ENCODE data around the gene CARD10.
A peak's percentile ranks its signal among the peaks of the same experiment; 100 is the strongest.

The CARD10 gene

DNA sequence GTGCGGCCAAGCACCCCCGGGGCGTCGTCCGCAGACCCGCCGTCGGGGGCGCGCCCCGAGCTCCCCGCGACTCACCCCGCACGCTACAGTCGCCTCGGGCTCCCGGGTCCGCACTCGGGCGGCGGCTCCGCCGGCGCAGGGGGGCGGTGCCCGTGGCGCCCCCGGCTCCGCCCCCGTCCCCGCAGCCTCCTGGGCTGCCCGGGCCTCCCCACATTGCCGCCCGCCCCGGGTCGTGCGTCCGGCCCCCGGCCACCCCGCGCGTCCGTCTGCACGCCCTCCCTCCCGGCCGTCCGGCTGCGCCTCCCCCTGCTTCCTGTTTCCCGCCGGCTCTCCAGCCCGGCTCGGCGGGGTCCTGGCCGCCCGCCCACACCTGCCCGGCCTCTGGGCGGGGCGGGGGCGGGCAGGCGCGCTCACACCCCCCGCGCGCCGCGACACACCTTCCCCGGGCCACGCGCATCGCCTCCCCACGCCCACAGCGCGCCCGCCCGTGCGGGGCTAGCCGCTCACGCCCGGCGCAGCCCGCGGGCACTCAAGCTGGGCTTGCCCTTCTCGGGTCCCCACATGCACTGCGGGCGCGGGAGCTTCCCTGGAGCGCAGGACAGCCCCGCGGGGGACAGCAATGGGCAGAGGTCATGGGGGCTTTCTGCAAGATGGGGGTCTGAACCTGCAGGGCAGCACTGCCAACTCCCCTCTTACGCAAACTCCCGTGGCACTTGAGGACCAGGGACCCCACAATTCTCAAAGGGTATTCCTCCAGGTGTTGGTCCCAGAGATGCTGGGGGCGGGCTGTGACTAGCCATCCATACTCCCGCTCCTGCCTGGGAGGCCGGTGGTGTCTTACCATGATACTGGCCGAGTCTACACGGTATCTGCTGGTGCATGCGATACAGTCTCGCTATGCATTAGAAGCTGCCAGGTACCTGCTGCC, at the start of gene CARD10:
CARD10 (minus strand) TSS at position 148 of the 928 bp plus-strand sequence. CDS start 215 bp downstream, outside the sequence.
- in situ Hi-C loops (cut with HindIII; ENCODE audit: low sequenced_read_pairs) = no loop called here
- DNase-seq (ENCODE audit: low read depth) = no peak
- no peak for TF ChIP-seq CTCF (IDR thresholded peaks at IDR 0.05; ENCODE audit: low read depth, low read length, missing control alignments)
- H3K4me3 ChIP-seq (ENCODE audit: low read depth, low read length) = peak within 1 kb of the TSS; percentile 66

DNA sequence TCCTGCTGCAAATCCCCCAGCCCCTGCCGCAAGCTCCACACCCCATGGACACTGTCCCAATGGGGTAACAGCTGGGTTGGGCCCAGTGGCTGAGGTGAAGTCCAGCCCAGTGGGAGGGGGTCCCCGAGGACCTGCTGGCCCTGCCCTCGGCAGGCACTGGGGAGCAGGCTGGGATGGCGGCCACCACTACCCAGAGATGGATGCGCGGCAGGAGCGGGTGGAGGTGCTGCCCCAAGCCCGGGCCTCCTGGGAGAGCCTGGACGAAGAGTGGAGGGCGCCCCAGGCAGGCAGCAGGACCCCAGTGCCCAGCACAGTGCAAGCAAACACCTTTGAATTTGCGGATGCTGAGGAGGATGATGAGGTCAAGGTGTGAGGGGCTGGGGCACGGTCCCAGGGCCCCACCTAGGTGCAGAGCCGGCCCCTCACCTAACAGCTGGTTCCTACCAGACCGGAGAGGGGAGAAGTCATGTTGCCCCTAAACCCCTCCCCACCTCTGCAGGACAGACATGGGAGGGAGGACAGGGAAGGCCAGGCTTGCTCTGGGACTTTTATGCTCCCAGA, 49.3 kb upstream of the CARD10 start:
- TF ChIP-seq CTCF (IDR thresholded peaks at IDR 0.05; ENCODE audit: low read depth, low read length, missing control alignments) = no peak
- in situ Hi-C loops (cut with HindIII; ENCODE audit: low sequenced_read_pairs) = loop anchor here (10.0 kb wide), 1 partner anchor 244 kb away; no protein-coding TSS in a partner anchor
- DNase-seq (ENCODE audit: low read depth) = no peak
- H3K4me3 ChIP-seq (ENCODE audit: low read depth, low read length) = no peak overlapping the region

GRCh38 chr22:37568012-37568411, 48.8 kb upstream of the CARD10 start:
- in situ Hi-C loops (cut with HindIII; ENCODE audit: low sequenced_read_pairs) = loop anchor here (10.0 kb wide), 1 partner anchor 243 kb away; no protein-coding TSS in a partner anchor
- H3K4me3 ChIP-seq (ENCODE audit: low read depth, low read length) = no peak overlapping the region
- TF ChIP-seq CTCF (IDR thresholded peaks at IDR 0.05; ENCODE audit: low read depth, low read length, missing control alignments) = no peak
- DNase-seq (ENCODE audit: low read depth) = no peak

DNA sequence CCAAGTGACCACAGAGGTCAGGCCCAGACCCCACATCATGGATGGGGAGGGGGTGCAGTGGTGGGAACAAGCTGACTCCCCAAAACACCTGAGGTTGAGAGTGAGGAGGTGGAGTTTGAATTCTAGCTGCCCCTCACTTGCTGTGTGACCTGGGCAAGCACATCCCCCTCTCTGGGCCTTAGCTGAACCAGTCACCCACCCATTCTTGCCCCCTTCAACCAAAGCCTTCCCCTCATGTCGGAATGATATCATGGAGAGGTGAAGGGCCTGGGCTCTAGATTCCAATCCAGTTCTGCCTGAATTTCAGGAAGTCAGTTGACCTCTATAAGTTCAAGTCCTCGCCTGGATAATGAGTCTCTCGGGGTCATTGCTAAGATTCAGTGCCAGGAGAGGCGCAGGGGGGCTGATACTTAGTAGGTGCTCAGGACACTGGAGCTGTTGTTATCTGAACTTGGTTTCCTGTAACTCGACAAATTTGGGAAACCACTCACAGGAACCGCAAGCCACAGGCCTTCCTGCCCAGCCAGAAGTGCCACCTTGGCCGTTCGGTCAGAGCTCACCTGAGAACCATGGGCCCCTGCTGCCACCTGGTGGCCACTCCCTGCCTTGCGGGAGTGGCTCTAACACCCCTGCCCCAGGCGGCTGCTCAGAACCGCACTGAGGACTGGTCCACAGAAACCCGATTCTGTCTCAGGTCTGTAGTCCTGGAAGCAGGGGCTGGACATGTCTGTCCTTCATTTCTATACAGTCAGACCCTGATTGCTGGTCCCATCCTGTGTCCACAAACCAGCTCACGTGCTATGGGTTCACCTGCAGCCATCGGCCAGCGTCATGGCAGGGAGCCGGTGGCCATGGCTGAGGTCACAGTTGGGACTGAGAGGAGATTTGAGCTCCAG, 47.9 kb upstream of the CARD10 start:
- in situ Hi-C loops (cut with HindIII; ENCODE audit: low sequenced_read_pairs) = loop anchor here (10.0 kb wide), 1 partner anchor 242 kb away; no protein-coding TSS in a partner anchor
- TF ChIP-seq CTCF (IDR thresholded peaks at IDR 0.05; ENCODE audit: low read depth, low read length, missing control alignments) = peak; percentile 92
- no peak overlapping the region for H3K4me3 ChIP-seq (ENCODE audit: low read depth, low read length)
- DNase-seq (ENCODE audit: low read depth) = peak; percentile 63

- no peak for DNase-seq (ENCODE audit: low read depth)
- TF ChIP-seq CTCF (IDR thresholded peaks at IDR 0.05; ENCODE audit: low read depth, low read length, missing control alignments) = no peak
- H3K4me3 ChIP-seq (ENCODE audit: low read depth, low read length) = no peak overlapping the region
- in situ Hi-C loops (cut with HindIII; ENCODE audit: low sequenced_read_pairs) = loop anchor here (10.0 kb wide), 1 partner anchor 242 kb away; no protein-coding TSS in a partner anchor
These were observed 47.2 kb upstream of the CARD10 start for GRCh38 chr22:37566329-37566837.
